ENCODE data around the gene TRIM43B.
"Not testable (repeated sequence)": the region's sequence is repeated elsewhere in the genome, so short reads cannot be mapped to it uniquely, and the experiment has no call there.

The TRIM43B gene

DNA sequence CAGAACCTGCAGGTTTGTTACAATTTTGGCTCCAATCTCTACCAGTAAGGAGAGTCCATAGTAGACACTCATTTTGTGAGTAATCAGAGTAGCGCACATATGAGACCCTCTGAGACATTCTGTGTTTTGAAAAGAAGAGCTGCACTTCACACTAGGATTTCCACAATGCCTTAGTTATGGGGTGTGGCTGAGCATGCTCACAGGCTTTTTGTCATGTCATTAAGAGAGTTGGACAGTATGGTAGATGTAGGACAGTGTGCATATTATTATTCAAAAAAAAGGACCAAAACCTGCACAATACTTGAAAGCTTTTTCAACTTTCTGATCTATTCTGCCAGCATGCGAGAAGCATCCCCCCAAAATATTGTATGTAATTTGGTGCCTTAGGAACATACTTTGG lies 24.9 kb upstream of the TRIM43B start:
- no peak overlapping the region for H3K27ac ChIP-seq
- no peak for DNase-seq (ENCODE audit: low spot score)
- H3K4me3 ChIP-seq = no peak overlapping the region
- TF ChIP-seq, protein P1, sequence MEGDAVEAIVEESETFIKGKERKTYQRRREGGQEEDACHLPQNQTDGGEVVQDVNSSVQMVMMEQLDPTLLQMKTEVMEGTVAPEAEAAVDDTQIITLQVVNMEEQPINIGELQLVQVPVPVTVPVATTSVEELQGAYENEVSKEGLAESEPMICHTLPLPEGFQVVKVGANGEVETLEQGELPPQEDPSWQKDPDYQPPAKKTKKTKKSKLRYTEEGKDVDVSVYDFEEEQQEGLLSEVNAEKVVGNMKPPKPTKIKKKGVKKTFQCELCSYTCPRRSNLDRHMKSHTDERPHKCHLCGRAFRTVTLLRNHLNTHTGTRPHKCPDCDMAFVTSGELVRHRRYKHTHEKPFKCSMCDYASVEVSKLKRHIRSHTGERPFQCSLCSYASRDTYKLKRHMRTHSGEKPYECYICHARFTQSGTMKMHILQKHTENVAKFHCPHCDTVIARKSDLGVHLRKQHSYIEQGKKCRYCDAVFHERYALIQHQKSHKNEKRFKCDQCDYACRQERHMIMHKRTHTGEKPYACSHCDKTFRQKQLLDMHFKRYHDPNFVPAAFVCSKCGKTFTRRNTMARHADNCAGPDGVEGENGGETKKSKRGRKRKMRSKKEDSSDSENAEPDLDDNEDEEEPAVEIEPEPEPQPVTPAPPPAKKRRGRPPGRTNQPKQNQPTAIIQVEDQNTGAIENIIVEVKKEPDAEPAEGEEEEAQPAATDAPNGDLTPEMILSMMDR (IDR thresholded peaks at IDR 0.05) = no peak

DNA sequence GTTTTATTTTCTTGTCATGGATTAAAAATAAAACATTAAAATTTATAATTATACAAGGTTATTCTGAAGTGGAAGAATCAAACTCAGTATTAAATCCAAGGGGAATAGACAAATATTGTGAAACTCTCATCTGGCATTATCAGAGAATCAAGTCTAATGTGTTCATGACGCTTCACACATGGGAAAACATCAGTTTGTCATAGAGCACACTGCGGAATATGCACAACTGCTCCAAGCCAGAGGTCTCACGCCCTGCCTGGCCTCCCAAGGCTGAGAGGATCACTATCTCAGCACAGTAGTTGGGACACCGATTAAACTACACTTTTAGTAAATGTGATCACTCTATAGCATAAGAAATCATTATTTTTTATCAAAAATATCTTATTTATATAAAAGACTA lies 20.7 kb upstream of the TRIM43B start:
- DNase-seq (ENCODE audit: low spot score) = no peak
- TF ChIP-seq, protein P1 (IDR thresholded peaks at IDR 0.05) = no peak
- no peak overlapping the region for H3K27ac ChIP-seq
- no peak overlapping the region for H3K4me3 ChIP-seq

DNA sequence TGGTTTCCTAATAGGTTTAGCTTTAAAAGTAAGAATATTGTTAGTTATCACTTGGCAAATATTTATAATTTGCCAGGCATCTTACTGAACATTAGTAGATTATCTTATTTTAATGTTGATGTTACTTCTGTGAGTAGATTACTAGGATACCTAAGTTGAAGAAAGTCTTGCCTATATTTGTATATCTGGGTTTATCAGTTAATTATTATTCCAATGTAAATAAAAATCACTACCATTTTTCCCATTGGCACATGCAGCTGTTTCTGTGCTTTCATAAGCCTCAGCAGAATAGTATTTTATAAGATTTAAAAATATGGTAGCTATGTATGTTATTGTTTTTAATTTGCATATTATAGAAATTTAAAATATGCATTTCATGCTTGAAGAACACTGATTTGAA lies 16.3 kb upstream of the TRIM43B start:
- TF ChIP-seq, protein P1 (IDR thresholded peaks at IDR 0.05) = no peak
- Histone ChIP-seq H3K27ac (no peak overlapping the region), H3K4me3 (no peak overlapping the region)
- DNase-seq (ENCODE audit: low spot score) = no peak

DNA sequence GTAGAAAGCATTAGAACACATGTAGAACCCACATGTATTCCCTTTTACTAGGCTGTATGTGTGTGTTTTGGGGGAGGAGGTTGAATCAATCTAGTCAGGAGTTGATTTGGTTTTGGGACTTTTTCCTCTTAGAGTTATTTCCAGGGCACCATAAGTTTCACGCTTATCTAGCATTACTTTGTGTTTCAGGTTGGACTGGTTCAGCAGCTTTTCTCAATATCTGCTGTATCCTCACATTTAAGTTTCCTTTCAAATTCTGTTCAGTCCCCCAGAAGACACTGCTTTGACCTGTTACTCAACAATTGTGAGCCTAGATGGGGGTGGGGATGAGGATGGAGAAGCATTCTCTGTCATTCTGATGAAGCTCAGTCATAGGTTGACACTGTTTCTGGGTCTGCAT lies 7.5 kb upstream of the TRIM43B start:
- not testable (repeated sequence) for DNase-seq (ENCODE audit: low spot score); H3K27ac ChIP-seq; H3K4me3 ChIP-seq

DNA sequence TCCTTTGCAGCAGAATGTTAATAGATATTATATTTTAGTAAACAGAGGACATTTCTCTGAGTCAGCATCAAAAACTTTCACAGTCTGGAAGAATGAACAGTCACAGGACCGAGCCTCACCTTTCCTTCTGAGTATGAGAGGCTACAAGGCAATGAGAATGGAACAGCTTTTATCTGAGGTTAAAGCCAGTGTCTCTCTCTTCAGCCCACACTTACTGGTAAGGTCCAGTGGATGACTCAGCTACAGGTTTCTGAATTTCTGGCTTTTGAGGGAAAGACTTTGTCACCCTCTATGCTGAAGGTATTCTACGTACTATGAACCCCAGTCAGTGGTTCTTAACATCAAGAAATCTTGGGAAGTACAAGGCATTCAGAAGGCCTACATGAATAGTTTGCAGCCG lies 9.5 kb downstream of the TRIM43B start:
- H3K27ac ChIP-seq; DNase-seq (ENCODE audit: low spot score); H3K4me3 ChIP-seq: not testable (repeated sequence)

GRCh38 chr2:95467984-95468383 lies 16.6 kb downstream of the TRIM43B start:
- DNase-seq (ENCODE audit: low spot score); H3K4me3 ChIP-seq; H3K27ac ChIP-seq: not testable (repeated sequence)

- H3K4me3 ChIP-seq = not testable (repeated sequence)
These were observed 18.0 kb downstream of the TRIM43B start for GRCh38 chr2:95466572-95466971.

DNA sequence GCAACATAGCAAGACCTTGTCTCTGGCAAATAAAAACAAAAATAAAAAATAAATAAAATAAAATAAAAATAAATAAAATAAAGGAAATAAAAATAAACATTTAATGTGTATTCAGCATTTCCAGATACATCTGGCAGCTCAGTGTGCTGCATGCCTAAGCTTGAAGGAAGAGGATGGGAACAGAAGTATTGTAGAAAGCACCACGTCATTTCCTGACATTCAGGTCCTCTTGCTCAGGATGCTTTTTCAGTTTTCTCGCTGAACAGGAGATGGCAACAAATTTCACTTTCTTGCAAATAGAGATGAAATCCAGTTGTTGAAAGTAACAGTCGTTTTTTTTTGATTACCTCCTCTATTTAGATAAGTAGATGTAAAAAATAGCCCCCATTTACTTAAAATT lies 21.3 kb downstream of the TRIM43B start:
- not testable (repeated sequence) for H3K4me3 ChIP-seq; H3K27ac ChIP-seq; DNase-seq (ENCODE audit: low spot score)

More at GRCh38 chr2:95466572-95466971, 18.0 kb downstream of the TRIM43B start:
- DNase-seq (ENCODE audit: low spot score); H3K27ac ChIP-seq: not testable (repeated sequence)

- DNase-seq (ENCODE audit: low spot score); H3K27ac ChIP-seq; H3K4me3 ChIP-seq: not testable (repeated sequence)
These were observed 39.2 kb downstream of the TRIM43B start for GRCh38 chr2:95445317-95445716.

DNA sequence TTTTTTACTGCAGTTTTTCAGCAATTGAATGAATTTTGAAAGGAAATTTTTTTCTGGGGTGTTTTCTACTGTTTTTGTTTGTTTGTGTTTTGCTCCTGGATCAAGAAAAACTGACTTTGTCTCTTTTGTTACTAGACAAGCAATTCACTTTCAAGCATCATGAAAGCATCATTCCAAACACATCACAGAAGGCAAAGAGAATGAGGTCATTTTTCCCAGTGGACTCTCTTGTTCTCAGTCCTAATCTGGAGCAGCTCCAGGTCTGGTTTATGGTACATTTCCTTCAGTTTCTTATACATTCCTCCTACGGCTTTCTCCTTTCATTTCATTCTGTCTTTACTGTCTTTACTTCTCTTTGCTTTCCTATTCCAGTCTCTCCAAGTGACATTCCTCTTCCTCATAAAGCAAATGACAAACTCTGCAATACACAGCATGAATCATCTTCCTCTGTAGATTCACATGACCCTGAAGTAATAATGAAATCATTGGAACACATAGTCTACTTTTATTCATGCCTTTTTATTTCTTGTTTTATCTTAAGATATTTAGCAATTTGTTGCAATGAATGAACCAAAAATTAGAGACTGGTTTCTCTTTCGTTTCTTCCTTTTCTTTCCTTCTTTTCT lies 42.0 kb downstream of the TRIM43B start:
- H3K27ac ChIP-seq; DNase-seq (ENCODE audit: low spot score); H3K4me3 ChIP-seq: not testable (repeated sequence)

- DNase-seq (ENCODE audit: low spot score); H3K4me3 ChIP-seq; H3K27ac ChIP-seq: not testable (repeated sequence)
These were observed 48.7 kb downstream of the TRIM43B start for GRCh38 chr2:95435872-95436209.

DNA sequence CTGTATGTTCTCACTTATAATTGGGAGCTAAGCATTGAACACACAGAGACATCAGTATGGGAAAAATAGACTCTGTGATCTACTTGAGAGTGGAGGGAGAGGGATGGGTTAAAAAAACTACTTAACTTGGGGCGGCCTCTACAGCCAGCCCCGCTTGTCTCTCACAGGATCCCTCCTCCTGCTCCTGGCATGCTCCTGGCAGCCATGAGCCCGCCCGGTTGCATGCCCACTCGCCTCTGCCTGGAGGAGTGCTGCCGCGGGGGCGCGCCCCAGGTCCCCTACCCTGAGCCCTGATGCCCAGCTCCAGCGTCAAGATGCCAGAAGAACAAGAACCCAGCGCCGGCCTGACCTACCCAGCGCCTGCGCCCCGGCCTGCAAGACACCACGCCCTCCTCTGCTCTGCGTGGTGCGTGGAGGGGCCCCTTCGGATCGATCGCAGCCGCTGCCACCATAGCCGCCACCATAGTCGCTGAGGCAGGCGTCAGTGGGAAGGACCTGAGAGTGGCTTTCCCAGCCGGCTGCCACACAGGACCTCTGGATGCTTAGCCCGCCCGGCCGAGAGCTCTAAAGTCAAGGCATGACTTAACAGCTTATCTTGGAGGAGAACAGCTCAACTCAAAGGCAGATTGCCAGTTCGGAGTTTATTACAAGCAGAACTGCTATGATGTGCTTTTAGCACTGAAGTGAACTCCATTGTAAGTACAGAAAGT lies 49.2 kb downstream of the TRIM43B start:
- H3K27ac ChIP-seq; H3K4me3 ChIP-seq; DNase-seq (ENCODE audit: low spot score): not testable (repeated sequence)

DNA sequence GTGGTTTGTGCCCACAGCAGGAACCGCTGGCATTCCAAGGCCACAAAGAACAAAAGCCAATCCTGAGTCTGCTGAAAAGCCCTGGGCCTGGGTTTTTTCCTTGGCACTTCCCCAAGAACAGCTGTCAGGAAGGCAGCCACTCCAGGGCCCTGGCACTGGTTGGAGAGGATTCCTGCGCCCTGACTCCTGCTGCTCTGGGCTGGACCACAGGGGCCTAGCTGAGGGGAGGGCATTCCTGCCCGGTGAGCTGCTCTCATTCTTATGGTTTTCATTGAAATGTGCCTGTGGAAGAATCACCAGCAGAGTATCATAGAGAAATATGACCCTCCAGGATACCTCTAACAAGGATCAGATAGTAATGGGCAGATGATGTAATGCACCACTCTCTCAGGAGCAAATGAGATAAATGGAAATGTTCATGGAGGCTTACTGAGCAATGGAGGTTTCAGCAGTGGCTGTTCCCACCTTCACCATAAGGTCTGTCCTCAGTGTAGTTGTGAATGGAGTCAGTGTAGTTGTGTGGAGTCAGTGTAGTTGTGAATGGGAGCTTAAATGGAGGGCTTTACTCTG lies 50.0 kb downstream of the TRIM43B start:
- not testable (repeated sequence) for H3K27ac ChIP-seq

GRCh38 chr2:95433973-95434372 lies 50.6 kb downstream of the TRIM43B start:
- H3K27ac ChIP-seq; H3K4me3 ChIP-seq; DNase-seq (ENCODE audit: low spot score): not testable (repeated sequence)

More for the DNA sequence above, 50.0 kb downstream of the TRIM43B start:
- not testable (repeated sequence) for DNase-seq (ENCODE audit: low spot score); H3K4me3 ChIP-seq

- not testable (repeated sequence) for H3K4me3 ChIP-seq; DNase-seq (ENCODE audit: low spot score); H3K27ac ChIP-seq
These were observed 51.2 kb downstream of the TRIM43B start for GRCh38 chr2:95433373-95433772.
